Activated naive CD4-positive, alpha-beta T cell treated with anti-CD3 and anti-CD28 coated beads, Interleukin-2, amount 50 U/mL, for 24 hours (primary cell): ENCODE results near the gene ATP2A3.

Experiments used
- H3K27ac Mint-ChIP-seq: one replicate; pipeline ENCODE4 v1.8.0; 2021; ENCODE audit warnings: mild to moderate bottlenecking, mixed read lengths
- H3K27me3 Mint-ChIP-seq: one replicate; pipeline ENCODE4 v1.8.0; 2021; ENCODE audit warnings: mixed read lengths
- H3K36me3 Mint-ChIP-seq: one replicate; pipeline ENCODE4 v1.8.0; 2021; ENCODE audit warnings: mixed read lengths
- H3K4me1 Mint-ChIP-seq: one replicate; pipeline ENCODE4 v1.8.0; 2021; ENCODE audit warnings: mixed read lengths
- H3K4me3 Mint-ChIP-seq: one replicate; pipeline ENCODE4 v1.8.0; 2021; ENCODE audit warnings: mild to moderate bottlenecking, mixed read lengths
- H3K9me3 Mint-ChIP-seq: one replicate; pipeline ENCODE4 v1.8.0; 2021; ENCODE audit warnings: mixed read lengths

Gene ATP2A3

GRCh38 chr17:3937359-3937758 is 26.9 kb downstream of the ATP2A3 start:
- Mint-ChIP-seq H3K36me3 (peaks cover 12% of the 10 kb centered on the region), H3K27ac (peak overlapping the region; percentile 30), H3K4me3 (no peak overlapping the region), H3K4me1 (no peaks in the 10 kb centered on the region), H3K9me3 (no peaks in the 10 kb centered on the region), H3K27me3 (no peaks in the 10 kb centered on the region)

- Mint-ChIP-seq H3K27ac (no peak overlapping the region), H3K4me1 (no peaks in the 10 kb centered on the region), H3K36me3 (peaks cover 12% of the 10 kb centered on the region), H3K27me3 (no peaks in the 10 kb centered on the region), H3K9me3 (no peaks in the 10 kb centered on the region), H3K4me3 (no peak overlapping the region)
Observed at GRCh38 chr17:3935825-3936355, 28.3 kb downstream of the ATP2A3 start.

- Mint-ChIP-seq H3K27ac (no peak overlapping the region), H3K36me3 (peaks cover 12% of the 10 kb centered on the region), H3K4me3 (no peak overlapping the region), H3K4me1 (no peaks in the 10 kb centered on the region), H3K9me3 (no peaks in the 10 kb centered on the region), H3K27me3 (no peaks in the 10 kb centered on the region)
Observed at GRCh38 chr17:3935140-3935542, 29.1 kb downstream of the ATP2A3 start.

- Mint-ChIP-seq H3K27ac (no peak overlapping the region), H3K9me3 (no peaks in the 10 kb centered on the region), H3K4me3 (no peak overlapping the region), H3K27me3 (no peaks in the 10 kb centered on the region), H3K36me3 (no peaks in the 10 kb centered on the region), H3K4me1 (no peaks in the 10 kb centered on the region)
Observed at GRCh38 chr17:3929764-3930163, 34.5 kb downstream of the ATP2A3 start.

- H3K9me3 Mint-ChIP-seq = no peaks in the 10 kb centered on the region
- no peak overlapping the region for H3K27ac Mint-ChIP-seq
- no peaks in the 10 kb centered on the region for H3K36me3 Mint-ChIP-seq
- no peak overlapping the region for H3K4me3 Mint-ChIP-seq
- no peaks in the 10 kb centered on the region for H3K4me1 Mint-ChIP-seq
- no peaks in the 10 kb centered on the region for H3K27me3 Mint-ChIP-seq
Observed at GRCh38 chr17:3929181-3929580, 35.1 kb downstream of the ATP2A3 start.

- no peaks in the 10 kb centered on the region for H3K27me3 Mint-ChIP-seq
- H3K4me1 Mint-ChIP-seq = no peaks in the 10 kb centered on the region
- no peaks in the 10 kb centered on the region for H3K9me3 Mint-ChIP-seq
- H3K4me3 Mint-ChIP-seq = no peak overlapping the region
- H3K27ac Mint-ChIP-seq = no peak overlapping the region
- H3K36me3 Mint-ChIP-seq = no peaks in the 10 kb centered on the region
Observed at GRCh38 chr17:3928406-3928805, 35.8 kb downstream of the ATP2A3 start.

- Mint-ChIP-seq H3K36me3 (no peaks in the 10 kb centered on the region), H3K27ac (peak overlapping the region; percentile 30), H3K4me1 (no peaks in the 10 kb centered on the region), H3K27me3 (no peaks in the 10 kb centered on the region), H3K9me3 (no peaks in the 10 kb centered on the region), H3K4me3 (no peak overlapping the region)
Observed at GRCh38 chr17:3927628-3928340, 36.5 kb downstream of the ATP2A3 start.

- Mint-ChIP-seq H3K27ac (peak overlapping the region; percentile 55), H3K27me3 (no peaks in the 10 kb centered on the region), H3K36me3 (no peaks in the 10 kb centered on the region), H3K4me3 (no peak overlapping the region), H3K4me1 (no peaks in the 10 kb centered on the region), H3K9me3 (no peaks in the 10 kb centered on the region)
Observed at GRCh38 chr17:3926860-3927627, 37.2 kb downstream of the ATP2A3 start.

GRCh38 chr17:3925684-3926485 is 38.4 kb downstream of the ATP2A3 start:
- Mint-ChIP-seq H3K4me3 (no peak overlapping the region), H3K27me3 (no peaks in the 10 kb centered on the region), H3K27ac (peak overlapping the region; percentile 71), H3K4me1 (no peaks in the 10 kb centered on the region), H3K9me3 (no peaks in the 10 kb centered on the region), H3K36me3 (no peaks in the 10 kb centered on the region)

GRCh38 chr17:3924512-3925350 is 39.5 kb downstream of the ATP2A3 start:
- H3K9me3 Mint-ChIP-seq = no peaks in the 10 kb centered on the region

GRCh38 chr17:3923466-3924190 is 40.6 kb downstream of the ATP2A3 start:
- no peaks in the 10 kb centered on the region for H3K4me1 Mint-ChIP-seq
- H3K36me3 Mint-ChIP-seq = no peaks in the 10 kb centered on the region
- no peak overlapping the region for H3K4me3 Mint-ChIP-seq
- H3K27ac Mint-ChIP-seq = no peak overlapping the region
- no peaks in the 10 kb centered on the region for H3K27me3 Mint-ChIP-seq
- H3K9me3 Mint-ChIP-seq = no peaks in the 10 kb centered on the region

More at GRCh38 chr17:3924512-3925350, 39.5 kb downstream of the ATP2A3 start:
- H3K27me3 Mint-ChIP-seq = no peaks in the 10 kb centered on the region
- H3K4me3 Mint-ChIP-seq = no peak overlapping the region
- no peaks in the 10 kb centered on the region for H3K36me3 Mint-ChIP-seq
- no peak overlapping the region for H3K27ac Mint-ChIP-seq
- H3K4me1 Mint-ChIP-seq = no peaks in the 10 kb centered on the region

- Mint-ChIP-seq H3K9me3 (no peaks in the 10 kb centered on the region), H3K4me1 (no peaks in the 10 kb centered on the region), H3K4me3 (no peak overlapping the region), H3K36me3 (no peaks in the 10 kb centered on the region), H3K27me3 (no peaks in the 10 kb centered on the region), H3K27ac (peak overlapping the region; percentile 65)
Observed at GRCh38 chr17:3922765-3923164, 41.5 kb downstream of the ATP2A3 start.

- Mint-ChIP-seq H3K36me3 (no peaks in the 10 kb centered on the region), H3K4me1 (peaks cover 5% of the 10 kb centered on the region), H3K9me3 (no peaks in the 10 kb centered on the region), H3K4me3 (no peak overlapping the region), H3K27ac (no peak overlapping the region), H3K27me3 (no peaks in the 10 kb centered on the region)
Observed at GRCh38 chr17:3921502-3922319, 42.5 kb downstream of the ATP2A3 start.

GRCh38 chr17:3921006-3921405 is 43.2 kb downstream of the ATP2A3 start:
- Mint-ChIP-seq H3K27ac (no peak overlapping the region), H3K4me3 (no peak overlapping the region), H3K27me3 (no peaks in the 10 kb centered on the region), H3K4me1 (peaks cover 10% of the 10 kb centered on the region), H3K9me3 (no peaks in the 10 kb centered on the region), H3K36me3 (no peaks in the 10 kb centered on the region)
